Epithelial cell of prostate (primary cell): Measurements from ENCODE around the gene WLS.
A peak's percentile ranks its signal among the peaks of the same experiment; 100 is the strongest.
"Not testable (repeated sequence)": the region's sequence is repeated elsewhere in the genome, so short reads cannot be mapped to it uniquely, and the experiment has no call there.

Experiments used
- DNase-seq: peaks from one replicate; pipeline ENCODE4 v3.0.0-alpha.2; 2011; ENCODE audit warnings: low read depth, low spot score
- H3K27ac ChIP-seq: fragments of 450-650 bp; 2 replicates; pipeline ENCODE4 v1.5.1; 2017; ENCODE audit warnings: mild to moderate bottlenecking

WLS gene

GRCh38 chr1:68173936-68174737, 58.2 kb downstream of the WLS start:
- peak overlapping the region; percentile 63 for H3K27ac ChIP-seq
- peak; percentile 70 for DNase-seq

GRCh38 chr1:68173283-68173935, 58.9 kb downstream of the WLS start:
- peak overlapping the region; percentile 63 for H3K27ac ChIP-seq
- no peak for DNase-seq

- H3K27ac ChIP-seq: not testable (repeated sequence)
Observed at GRCh38 chr1:68171795-68172194, 60.5 kb downstream of the WLS start.

GRCh38 chr1:68168545-68169171, 63.7 kb downstream of the WLS start:
- H3K27ac ChIP-seq: no peak overlapping the region
- DNase-seq: no peak

More at GRCh38 chr1:68171795-68172194, 60.5 kb downstream of the WLS start:
- DNase-seq: not testable (repeated sequence)

GRCh38 chr1:68167211-68167610, 65.1 kb downstream of the WLS start:
- no peak for DNase-seq
- H3K27ac ChIP-seq: no peak overlapping the region

GRCh38 chr1:68166348-68166747, 66.0 kb downstream of the WLS start:
- no peak overlapping the region for H3K27ac ChIP-seq
- DNase-seq: no peak

- no peak for DNase-seq
- H3K27ac ChIP-seq: no peak overlapping the region
Observed at GRCh38 chr1:68165665-68166064, 66.7 kb downstream of the WLS start.

- H3K27ac ChIP-seq: no peak overlapping the region
- DNase-seq: no peak
Observed at GRCh38 chr1:68164918-68165317, 67.4 kb downstream of the WLS start.

GRCh38 chr1:68163220-68163619, 69.1 kb downstream of the WLS start:
- H3K27ac ChIP-seq: no peak overlapping the region
- DNase-seq: no peak

GRCh38 chr1:68162761-68163160, 69.6 kb downstream of the WLS start:
- no peak for DNase-seq
- no peak overlapping the region for H3K27ac ChIP-seq

GRCh38 chr1:68161672-68162071, 70.7 kb downstream of the WLS start:
- not testable (repeated sequence) for H3K27ac ChIP-seq, DNase-seq

- not testable (repeated sequence) for DNase-seq, H3K27ac ChIP-seq
Observed at GRCh38 chr1:68160935-68161334, 71.4 kb downstream of the WLS start.

GRCh38 chr1:68160021-68160420, 72.3 kb downstream of the WLS start:
- DNase-seq: no peak
- H3K27ac ChIP-seq: no peak overlapping the region

- no peak overlapping the region for H3K27ac ChIP-seq
- no peak for DNase-seq
Observed at GRCh38 chr1:68158837-68159236, 73.5 kb downstream of the WLS start.

- no peak for DNase-seq
- H3K27ac ChIP-seq: no peak overlapping the region
Observed at GRCh38 chr1:68157416-68157815, 74.9 kb downstream of the WLS start.

- H3K27ac ChIP-seq: no peak overlapping the region
- no peak for DNase-seq
Observed at GRCh38 chr1:68151690-68152089, 80.6 kb downstream of the WLS start.

GRCh38 chr1:68149907-68150306, 82.4 kb downstream of the WLS start:
- DNase-seq: no peak
- no peak overlapping the region for H3K27ac ChIP-seq

- DNase-seq: no peak
- H3K27ac ChIP-seq: no peak overlapping the region
Observed at GRCh38 chr1:68149110-68149798, 83.1 kb downstream of the WLS start.

GRCh38 chr1:68148631-68149030, 83.7 kb downstream of the WLS start:
- DNase-seq: no peak
- no peak overlapping the region for H3K27ac ChIP-seq

- no peak overlapping the region for H3K27ac ChIP-seq
- DNase-seq: no peak
Observed at GRCh38 chr1:68147534-68148171, 84.7 kb downstream of the WLS start.
